K562 (cell line): ENCODE measurements around the gene SLC1A2.

ENCODE experiments used
- CBX3 ChIP-seq, 2 experiments: IDR thresholded peaks; 1 replicate in 1 of 2; 2 replicates in 1 of 2; pipeline ENCODE4 v1.6.1; 2012; ENCODE audit warnings: inconsistent platforms in 2 of 2, low read length in 2 of 2, borderline replicate concordance in 1 of 2, control low read depth in 1 of 2
- CEBPB ChIP-seq: fragments of 450-650 bp; IDR thresholded peaks from 2 replicates; pipeline ENCODE4 v1.6.1; 2016; ENCODE audit warnings: missing genetic modification characterization, missing compliant biosample characterization
- FOXJ3 ChIP-seq: sonication (generic); formaldehyde crosslinking; IDR thresholded peaks from 2 replicates; pipeline ENCODE4 v1.4.0; 2020; ENCODE audit warnings: mild to moderate bottlenecking, missing genetic modification reagents
- GABPB2 ChIP-seq: fragments of 250-450 bp; sonication (Bioruptor Pico); conservative IDR thresholded peaks from 2 replicates; pipeline ENCODE4 v1.5.1; 2021; ENCODE audit warnings: mild to moderate bottlenecking
- HDGF ChIP-seq: fragments of 450-650 bp; IDR thresholded peaks from 2 replicates; pipeline ENCODE4 v1.6.1; 2016
- KDM4B ChIP-seq, 2 experiments: fragments of 450-650 bp in 1 of 2; sonication (generic) in 1 of 2; IDR thresholded peaks; 2 replicates each; pipeline ENCODE4 v1.6.1; 2016 to 2017; ENCODE audit warnings: borderline replicate concordance in 2 of 2, antibody characterized with exemption in 1 of 2, low read depth in 1 of 2, mild to moderate bottlenecking in 1 of 2
- KLF16 ChIP-seq: IDR thresholded peaks from 2 replicates; pipeline ENCODE4 v1.6.1; 2016; ENCODE audit warnings: antibody characterized with exemption
- MYC ChIP-seq, 2 experiments: fragments of 250-450 bp in 1 of 2; sonication (Bioruptor Pico) in 1 of 2; IDR thresholded peaks; 2 replicates each; pipeline versions ENCODE4 v1.5.1 to v1.6.1; 2012 to 2021; ENCODE audit warnings: low read depth in 2 of 2, borderline replicate concordance in 1 of 2, improper control_type of control experiment in 1 of 2, low read length in 1 of 2, mild to moderate bottlenecking in 1 of 2, moderate library complexity in 1 of 2
- NFXL1 ChIP-seq: fragments of 450-650 bp; formaldehyde crosslinking; IDR thresholded peaks from 2 replicates; pipeline ENCODE4 v1.4.0; 2021; ENCODE audit warnings: mild to moderate bottlenecking
- RAD51 ChIP-seq: fragments of 450-650 bp; IDR thresholded peaks from 2 replicates; pipeline ENCODE4 v1.7.1; 2016; ENCODE audit warnings: low read depth, mild to moderate bottlenecking, borderline replicate concordance
- TAF1 ChIP-seq: IDR thresholded peaks from 2 replicates; pipeline ENCODE4 v1.6.1; 2011; ENCODE audit warnings: mild to moderate bottlenecking, low read length, moderate library complexity; ENCODE audit not compliant: insufficient read depth, control insufficient read depth, severe bottlenecking; ENCODE audit errors: extremely low read depth
- TGIF2 ChIP-seq: sonication (generic); formaldehyde crosslinking; IDR thresholded peaks from 2 replicates; pipeline ENCODE4 v1.8.1; 2022; ENCODE audit warnings: mild to moderate bottlenecking, missing genetic modification reagents, moderate library complexity

DNA sequence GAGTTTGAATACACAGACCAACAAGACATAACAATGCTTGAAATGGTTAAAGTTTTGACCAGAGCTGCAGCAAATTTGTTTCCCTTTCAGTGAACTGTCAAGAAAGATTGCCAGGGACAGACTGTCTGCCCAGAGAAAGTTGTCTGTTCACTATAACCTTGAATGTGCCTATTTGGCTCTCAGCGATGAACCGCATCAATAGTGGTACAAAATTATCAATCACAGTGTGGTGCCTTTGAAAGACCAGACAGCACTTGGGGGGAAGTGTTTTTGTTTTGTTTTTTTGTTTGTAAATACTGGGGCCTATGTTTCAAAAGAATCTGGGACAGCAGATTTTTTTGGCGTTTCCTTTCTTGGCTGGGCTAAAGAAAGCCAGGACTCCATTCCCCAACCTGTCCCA lies 157.3 kb downstream of the SLC1A2 start:
- TF ChIP-seq CEBPB (no peak), NFXL1 (CRISPR knock-in tag) (no peak), KDM4B (IDR thresholded peaks at IDR 0.05; ENCODE audit: borderline replicate concordance in 2 of 2, low read depth in 1 of 2) (no peak), RAD51 (no peak), MYC (IDR thresholded peaks at IDR 0.05; ENCODE audit: low read depth, low read length) (no peak), MYC (CRISPR knock-in tag; IDR thresholded peaks at IDR 0.05; ENCODE audit: borderline replicate concordance, low read depth) (no peak), TAF1 (no peak), GABPB2 (CRISPR knock-in tag) (no peak), HDGF (no peak), CBX3 (IDR thresholded peaks at IDR 0.05; ENCODE audit: borderline replicate concordance in 1 of 2, low read length in 2 of 2) (no peak), FOXJ3 (CRISPR knock-in tag) (no peak), KLF16 (no peak), TGIF2 (CRISPR knock-in tag) (no peak)
